Peyer's patch (tissue), 4 donors: ENCODE results near the gene LAYN.

Experiments
- CTCF ChIP-seq, 6 experiments: fragments of 450-650 bp in 4 of 6; fragments of 200-600 bp in 2 of 6; sonication (generic) in 1 of 6; IDR thresholded peaks; one replicate each; pipeline ENCODE4 v1.5.1; 2017 to 2019; ENCODE audit warnings: antibody characterized with exemption in 6 of 6, mild to moderate bottlenecking in 3 of 6, moderate library complexity in 1 of 6
- POLR2A ChIP-seq, 2 donors: fragments of 450-650 bp; IDR thresholded peaks; one replicate each; pipeline ENCODE4 v1.5.1; 2017; ENCODE audit warnings: antibody characterized with exemption in 2 of 2, mild to moderate bottlenecking in 2 of 2, moderate library complexity in 2 of 2

GRCh38 chr11:111526501-111526900 is 14.0 kb upstream of the LAYN start:
- no peak for TF ChIP-seq POLR2A (IDR thresholded peaks at IDR 0.05)
- no peak for TF ChIP-seq CTCF (IDR thresholded peaks at IDR 0.05)
